GM23338 (cell line): ENCODE measurements around the gene OR52E2. TPM values are rescaled to one million over a fixed set of nuclear protein-coding genes. Genes with fewer than 3 reads are reported as not detected.
A peak's percentile ranks its signal among the peaks of the same experiment; 100 is the strongest.

Source experiments
- ATAC-seq: fragments of 200-7000 bp; cut with Tn5 transposase; 3 replicates; pipeline ENCODE4 v1.9.1; 2020
- DNase-seq: peaks from one replicate; pipeline ENCODE4 v3.0.0-alpha.2; 2015; ENCODE audit warnings: low spot score
- H2AFZ ChIP-seq: fragments of 200-600 bp; sonication (generic); 2 replicates; pipeline ENCODE4 v1.8.0; 2016; ENCODE audit warnings: antibody characterized with exemption, mild to moderate bottlenecking, moderate library complexity
- H3F3A ChIP-seq: fragments of 200-600 bp; sonication (generic); replicated peaks from 2 replicates; pipeline ENCODE4 v1.8.0; 2017; ENCODE audit warnings: antibody characterized with exemption, mixed run types, low read depth
- H3K27ac ChIP-seq: fragments of 200-600 bp; sonication (generic); 2 replicates; pipeline ENCODE4 v1.6.1; 2016; ENCODE audit warnings: low read depth
- H3K27me3 ChIP-seq: fragments of 200-600 bp; sonication (generic); 2 replicates; pipeline ENCODE4 v1.8.0; 2016; ENCODE audit warnings: mild to moderate bottlenecking, mixed run types, moderate library complexity; ENCODE audit not compliant: insufficient read depth
- H3K36me3 ChIP-seq: fragments of 200-600 bp; sonication (generic); 2 replicates; pipeline ENCODE4 v1.8.0; 2016; ENCODE audit warnings: mild to moderate bottlenecking; ENCODE audit not compliant: insufficient read depth
- H3K4me1 ChIP-seq: fragments of 200-600 bp; sonication (generic); 2 replicates; pipeline ENCODE4 v1.8.0; 2016; ENCODE audit warnings: mild to moderate bottlenecking, moderate library complexity; ENCODE audit not compliant: insufficient read depth
- H3K4me2 ChIP-seq: fragments of 200-600 bp; sonication (generic); 2 replicates; pipeline ENCODE4 v1.7.1; 2017; ENCODE audit warnings: mixed run types
- H3K4me3 ChIP-seq: fragments of 200-600 bp; sonication (generic); 2 replicates; pipeline ENCODE4 v1.6.1; 2016; ENCODE audit warnings: mixed run types
- H3K79me2 ChIP-seq: fragments of 200-600 bp; sonication (generic); replicated peaks from 2 replicates; pipeline ENCODE4 v1.8.0; 2017; ENCODE audit warnings: mild to moderate bottlenecking; ENCODE audit not compliant: insufficient read depth
- H3K9me2 ChIP-seq: fragments of 200-600 bp; sonication (generic); 2 replicates; pipeline ENCODE4 v1.8.0; 2017; ENCODE audit not compliant: insufficient read depth
- H4K20me1 ChIP-seq: fragments of 200-600 bp; sonication (generic); replicated peaks from 2 replicates; pipeline ENCODE4 v1.8.0; 2017; ENCODE audit warnings: mild to moderate bottlenecking; ENCODE audit not compliant: insufficient read depth
- H3K27ac Mint-ChIP-seq: 2 replicates; pipeline ENCODE4 v1.8.0; 2020; ENCODE audit warnings: inconsistent platforms, mild to moderate bottlenecking, moderate library complexity, mixed read lengths
- H3K27me3 Mint-ChIP-seq: 3 replicates; pipeline ENCODE4 v1.8.0; 2022; ENCODE audit warnings: low read depth, mild to moderate bottlenecking, moderate library complexity, mixed read lengths, inconsistent platforms; ENCODE audit not compliant: insufficient read depth, poor library complexity
- H3K36me3 Mint-ChIP-seq: 3 replicates; pipeline ENCODE4 v1.8.0; 2021; ENCODE audit warnings: low read depth, mild to moderate bottlenecking, inconsistent platforms, moderate library complexity, mixed read lengths
- H3K4me1 Mint-ChIP-seq: 3 replicates; pipeline ENCODE4 v1.8.0; 2020; ENCODE audit warnings: mild to moderate bottlenecking, inconsistent platforms, mixed read lengths
- H3K4me3 Mint-ChIP-seq: 3 replicates; pipeline ENCODE4 v1.8.0; 2021; ENCODE audit warnings: moderate library complexity, mild to moderate bottlenecking, inconsistent platforms, mixed read lengths
- H3K9me3 Mint-ChIP-seq: 3 replicates; pipeline ENCODE4 v1.8.0; 2020; ENCODE audit warnings: moderate library complexity, mild to moderate bottlenecking, inconsistent platforms, mixed read lengths
- CREB1 ChIP-seq: fragments of 250-450 bp; sonication (Bioruptor Pico); IDR thresholded peaks from 2 replicates; pipeline ENCODE4 v1.5.0; 2020; ENCODE audit warnings: low read depth, mild to moderate bottlenecking, moderate library complexity
- EZH2 ChIP-seq: fragments of 200-600 bp; sonication (generic); IDR thresholded peaks from one replicate; pipeline ENCODE4 v1.8.0; 2017; ENCODE audit warnings: antibody characterized with exemption, mild to moderate bottlenecking, low read depth; ENCODE audit not compliant: unreplicated experiment
- JUNB ChIP-seq: IDR thresholded peaks from one replicate; pipeline ENCODE4 v1.6.1; 2016; ENCODE audit warnings: antibody characterized with exemption; ENCODE audit not compliant: unreplicated experiment
- POLR2AphosphoS5 ChIP-seq: IDR thresholded peaks from 2 replicates; pipeline ENCODE4 v1.6.1; 2016; ENCODE audit warnings: antibody characterized with exemption, low read depth
- ZNF114 ChIP-seq: fragments of 250-450 bp; sonication (Bioruptor Pico); IDR thresholded peaks from 2 replicates; pipeline ENCODE4 v1.5.0; 2020; ENCODE audit warnings: mild to moderate bottlenecking, moderate library complexity
- long read RNA-seq: library from polyadenylated mRNA; unstranded; transcript quantifications from one replicate; pipeline ENCODE4 v2.0.0, GENCODE V29; 2020; ENCODE audit not compliant: unreplicated experiment
- polyA plus RNA-seq: library from polyadenylated mRNA; unstranded; fragments of >200 nt; fragmentation: Nextera tagmentation; extraction: Ambion mirVana; gene quantifications from 2 replicates; pipeline ENCODE4 v1.2.1, GENCODE V29; 2016
- total RNA-seq: library from RNA; depleted of rRNA; stranded (reverse); fragments of >200 nt; shearing (Covaris generic); gene quantifications from 2 replicates; pipeline ENCODE4 v1.2.3, GENCODE V29; 2014; rRNA removed
- TF ChIP-seq, protein P1 (sequence below): IDR thresholded peaks from 2 replicates; pipeline ENCODE4 v1.6.1; 2016; ENCODE audit warnings: antibody characterized with exemption
- TF ChIP-seq, protein P2 (sequence below): fragments of 250-450 bp; sonication (Bioruptor Pico); IDR thresholded peaks from 2 replicates; pipeline ENCODE4 v1.5.0; 2020; ENCODE audit warnings: mild to moderate bottlenecking, moderate library complexity
- TF ChIP-seq, protein P3 (sequence below), 2 experiments: fragments of 200-600 bp in 1 of 2; sonication (generic) in 1 of 2; conservative IDR thresholded peaks; 2 replicates each; pipeline versions ENCODE4 v1.5.1 to v1.6.1; 2016 to 2017; ENCODE audit warnings: antibody characterized with exemption in 2 of 2, low read depth in 2 of 2, mild to moderate bottlenecking in 2 of 2, moderate library complexity in 1 of 2

The OR52E2 gene
- total RNA-seq = not detected in 2 replicates
- not detected in 2 replicates for polyA plus RNA-seq
- long read RNA-seq = 0 reads

DNA sequence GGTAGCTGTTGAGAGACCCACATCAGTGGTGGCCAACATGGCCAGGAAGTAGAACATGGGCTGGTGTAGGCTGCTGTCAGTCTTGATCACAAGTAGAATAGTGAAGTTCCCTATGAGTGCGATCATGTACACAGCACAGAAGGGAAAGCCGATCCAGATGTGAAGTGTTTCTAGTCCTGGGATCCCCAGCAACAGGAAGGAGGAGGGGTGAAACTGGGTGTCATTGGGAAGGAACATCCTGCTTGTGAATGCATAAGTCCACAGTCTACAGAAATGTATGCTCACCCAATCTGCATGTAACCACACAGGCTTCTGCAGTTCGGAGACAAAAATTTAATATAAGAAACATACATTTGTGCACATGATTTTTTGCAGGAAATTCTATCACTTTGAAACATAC lies at the start of gene OR52E2:
TSS of gene OR52E2 (minus strand) at position 237 of the 400 bp plus-strand sequence. CDS start at position 237, 0 bp downstream.
- H3K27me3 ChIP-seq = no peaks in the 10 kb centered on the region
- H3K27me3 Mint-ChIP-seq = peaks cover 2% of the 10 kb centered on the region
- no peaks in the 10 kb centered on the region for H3K9me3 Mint-ChIP-seq
- no peak within 1 kb of the TSS for H2AFZ ChIP-seq
- no peak for DNase-seq
- TF ChIP-seq, protein P1, sequence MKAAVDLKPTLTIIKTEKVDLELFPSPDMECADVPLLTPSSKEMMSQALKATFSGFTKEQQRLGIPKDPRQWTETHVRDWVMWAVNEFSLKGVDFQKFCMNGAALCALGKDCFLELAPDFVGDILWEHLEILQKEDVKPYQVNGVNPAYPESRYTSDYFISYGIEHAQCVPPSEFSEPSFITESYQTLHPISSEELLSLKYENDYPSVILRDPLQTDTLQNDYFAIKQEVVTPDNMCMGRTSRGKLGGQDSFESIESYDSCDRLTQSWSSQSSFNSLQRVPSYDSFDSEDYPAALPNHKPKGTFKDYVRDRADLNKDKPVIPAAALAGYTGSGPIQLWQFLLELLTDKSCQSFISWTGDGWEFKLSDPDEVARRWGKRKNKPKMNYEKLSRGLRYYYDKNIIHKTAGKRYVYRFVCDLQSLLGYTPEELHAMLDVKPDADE = no peak
- TF ChIP-seq ZNF114 (CRISPR knock-in tag) = no peak
- TF ChIP-seq, protein P2, sequence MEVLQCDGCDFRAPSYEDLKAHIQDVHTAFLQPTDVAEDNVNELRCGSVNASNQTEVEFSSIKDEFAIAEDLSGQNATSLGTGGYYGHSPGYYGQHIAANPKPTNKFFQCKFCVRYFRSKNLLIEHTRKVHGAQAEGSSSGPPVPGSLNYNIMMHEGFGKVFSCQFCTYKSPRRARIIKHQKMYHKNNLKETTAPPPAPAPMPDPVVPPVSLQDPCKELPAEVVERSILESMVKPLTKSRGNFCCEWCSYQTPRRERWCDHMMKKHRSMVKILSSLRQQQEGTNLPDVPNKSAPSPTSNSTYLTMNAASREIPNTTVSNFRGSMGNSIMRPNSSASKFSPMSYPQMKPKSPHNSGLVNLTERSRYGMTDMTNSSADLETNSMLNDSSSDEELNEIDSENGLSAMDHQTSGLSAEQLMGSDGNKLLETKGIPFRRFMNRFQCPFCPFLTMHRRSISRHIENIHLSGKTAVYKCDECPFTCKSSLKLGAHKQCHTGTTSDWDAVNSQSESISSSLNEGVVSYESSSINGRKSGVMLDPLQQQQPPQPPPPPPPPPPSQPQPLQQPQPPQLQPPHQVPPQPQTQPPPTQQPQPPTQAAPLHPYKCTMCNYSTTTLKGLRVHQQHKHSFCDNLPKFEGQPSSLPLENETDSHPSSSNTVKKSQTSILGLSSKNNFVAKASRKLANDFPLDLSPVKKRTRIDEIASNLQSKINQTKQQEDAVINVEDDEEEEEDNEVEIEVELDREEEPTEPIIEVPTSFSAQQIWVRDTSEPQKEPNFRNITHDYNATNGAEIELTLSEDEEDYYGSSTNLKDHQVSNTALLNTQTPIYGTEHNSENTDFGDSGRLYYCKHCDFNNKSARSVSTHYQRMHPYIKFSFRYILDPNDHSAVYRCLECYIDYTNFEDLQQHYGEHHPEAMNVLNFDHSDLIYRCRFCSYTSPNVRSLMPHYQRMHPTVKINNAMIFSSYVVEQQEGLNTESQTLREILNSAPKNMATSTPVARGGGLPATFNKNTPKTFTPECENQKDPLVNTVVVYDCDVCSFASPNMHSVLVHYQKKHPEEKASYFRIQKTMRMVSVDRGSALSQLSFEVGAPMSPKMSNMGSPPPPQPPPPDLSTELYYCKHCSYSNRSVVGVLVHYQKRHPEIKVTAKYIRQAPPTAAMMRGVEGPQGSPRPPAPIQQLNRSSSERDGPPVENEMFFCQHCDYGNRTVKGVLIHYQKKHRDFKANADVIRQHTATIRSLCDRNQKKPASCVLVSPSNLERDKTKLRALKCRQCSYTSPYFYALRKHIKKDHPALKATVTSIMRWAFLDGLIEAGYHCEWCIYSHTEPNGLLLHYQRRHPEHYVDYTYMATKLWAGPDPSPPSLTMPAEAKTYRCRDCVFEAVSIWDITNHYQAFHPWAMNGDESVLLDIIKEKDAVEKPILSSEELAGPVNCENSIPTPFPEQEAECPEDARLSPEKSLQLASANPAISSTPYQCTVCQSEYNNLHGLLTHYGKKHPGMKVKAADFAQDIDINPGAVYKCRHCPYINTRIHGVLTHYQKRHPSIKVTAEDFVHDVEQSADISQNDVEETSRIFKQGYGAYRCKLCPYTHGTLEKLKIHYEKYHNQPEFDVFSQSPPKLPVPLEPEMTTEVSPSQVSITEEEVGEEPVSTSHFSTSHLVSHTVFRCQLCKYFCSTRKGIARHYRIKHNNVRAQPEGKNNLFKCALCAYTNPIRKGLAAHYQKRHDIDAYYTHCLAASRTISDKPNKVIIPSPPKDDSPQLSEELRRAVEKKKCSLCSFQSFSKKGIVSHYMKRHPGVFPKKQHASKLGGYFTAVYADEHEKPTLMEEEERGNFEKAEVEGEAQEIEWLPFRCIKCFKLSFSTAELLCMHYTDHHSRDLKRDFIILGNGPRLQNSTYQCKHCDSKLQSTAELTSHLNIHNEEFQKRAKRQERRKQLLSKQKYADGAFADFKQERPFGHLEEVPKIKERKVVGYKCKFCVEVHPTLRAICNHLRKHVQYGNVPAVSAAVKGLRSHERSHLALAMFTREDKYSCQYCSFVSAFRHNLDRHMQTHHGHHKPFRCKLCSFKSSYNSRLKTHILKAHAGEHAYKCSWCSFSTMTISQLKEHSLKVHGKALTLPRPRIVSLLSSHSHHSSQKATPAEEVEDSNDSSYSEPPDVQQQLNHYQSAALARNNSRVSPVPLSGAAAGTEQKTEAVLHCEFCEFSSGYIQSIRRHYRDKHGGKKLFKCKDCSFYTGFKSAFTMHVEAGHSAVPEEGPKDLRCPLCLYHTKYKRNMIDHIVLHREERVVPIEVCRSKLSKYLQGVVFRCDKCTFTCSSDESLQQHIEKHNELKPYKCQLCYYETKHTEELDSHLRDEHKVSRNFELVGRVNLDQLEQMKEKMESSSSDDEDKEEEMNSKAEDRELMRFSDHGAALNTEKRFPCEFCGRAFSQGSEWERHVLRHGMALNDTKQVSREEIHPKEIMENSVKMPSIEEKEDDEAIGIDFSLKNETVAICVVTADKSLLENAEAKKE (CRISPR knock-in tag) = no peak
- TF ChIP-seq CREB1 (CRISPR knock-in tag) = no peak
- no peak for TF ChIP-seq POLR2AphosphoS5
- TF ChIP-seq JUNB = no peak
- TF ChIP-seq EZH2 = no peak
- TF ChIP-seq, protein P3, sequence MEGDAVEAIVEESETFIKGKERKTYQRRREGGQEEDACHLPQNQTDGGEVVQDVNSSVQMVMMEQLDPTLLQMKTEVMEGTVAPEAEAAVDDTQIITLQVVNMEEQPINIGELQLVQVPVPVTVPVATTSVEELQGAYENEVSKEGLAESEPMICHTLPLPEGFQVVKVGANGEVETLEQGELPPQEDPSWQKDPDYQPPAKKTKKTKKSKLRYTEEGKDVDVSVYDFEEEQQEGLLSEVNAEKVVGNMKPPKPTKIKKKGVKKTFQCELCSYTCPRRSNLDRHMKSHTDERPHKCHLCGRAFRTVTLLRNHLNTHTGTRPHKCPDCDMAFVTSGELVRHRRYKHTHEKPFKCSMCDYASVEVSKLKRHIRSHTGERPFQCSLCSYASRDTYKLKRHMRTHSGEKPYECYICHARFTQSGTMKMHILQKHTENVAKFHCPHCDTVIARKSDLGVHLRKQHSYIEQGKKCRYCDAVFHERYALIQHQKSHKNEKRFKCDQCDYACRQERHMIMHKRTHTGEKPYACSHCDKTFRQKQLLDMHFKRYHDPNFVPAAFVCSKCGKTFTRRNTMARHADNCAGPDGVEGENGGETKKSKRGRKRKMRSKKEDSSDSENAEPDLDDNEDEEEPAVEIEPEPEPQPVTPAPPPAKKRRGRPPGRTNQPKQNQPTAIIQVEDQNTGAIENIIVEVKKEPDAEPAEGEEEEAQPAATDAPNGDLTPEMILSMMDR (conservative IDR thresholded peaks at IDR 0.05; ENCODE audit: low read depth in 2 of 2) = no peak
- H3K79me2 ChIP-seq = no peaks in the 10 kb centered on the region
- no peaks in the 10 kb centered on the region for H3K4me1 Mint-ChIP-seq
- no peak within 1 kb of the TSS for H3K27ac ChIP-seq
- H3K4me3 Mint-ChIP-seq = no peak within 1 kb of the TSS
- no peak within 1 kb of the TSS for H3K4me3 ChIP-seq
- no peak for ATAC-seq
- no peaks in the 10 kb centered on the region for H3K36me3 Mint-ChIP-seq
- H3F3A ChIP-seq = no peaks in the 10 kb centered on the region
- no peaks in the 10 kb centered on the region for H4K20me1 ChIP-seq
- H3K4me2 ChIP-seq = no peak within 1 kb of the TSS
- H3K4me1 ChIP-seq = no peaks in the 10 kb centered on the region
- H3K36me3 ChIP-seq = no peaks in the 10 kb centered on the region
- H3K27ac Mint-ChIP-seq = 0 out of 2 replicates have a peak within 1 kb of the TSS, but pooled peaks have one; percentile 19
- no peaks in the 10 kb centered on the region for H3K9me2 ChIP-seq
